Mesendoderm (in vitro differentiated cells): ENCODE data around the gene HLTF.

Experiments used
- DNase-seq: peaks from one replicate; pipeline ENCODE4 v3.0.0; 2013
- H2AK5ac ChIP-seq: 2 replicates; pipeline ENCODE4 v1.6.1; 2013; ENCODE audit warnings: low read length, inconsistent platforms
- H2BK120ac ChIP-seq: 2 replicates; pipeline ENCODE4 v1.6.1; 2013; ENCODE audit warnings: low read depth, mild to moderate bottlenecking, low read length, moderate library complexity, mixed read lengths
- H2BK15ac ChIP-seq: replicated peaks from 2 replicates; pipeline ENCODE4 v1.6.1; 2013; ENCODE audit warnings: low read depth, mild to moderate bottlenecking, moderate library complexity
- H2BK5ac ChIP-seq: 2 replicates; pipeline ENCODE4 v1.6.1; 2013; ENCODE audit warnings: low read length, inconsistent platforms
- H3K18ac ChIP-seq: 2 replicates; pipeline ENCODE4 v1.6.1; 2013; ENCODE audit warnings: mild to moderate bottlenecking, low read length, mixed read lengths
- H3K23ac ChIP-seq: one replicate; pipeline ENCODE4 v1.6.1; 2013; ENCODE audit warnings: low read length
- H3K27ac ChIP-seq: 2 replicates; pipeline ENCODE4 v1.5.1; 2013; ENCODE audit warnings: low read depth, mild to moderate bottlenecking, inconsistent platforms, low read length, moderate library complexity
- H3K27me3 ChIP-seq: 2 replicates; pipeline ENCODE4 v1.6.1; 2013; ENCODE audit warnings: low read length, control low read depth, mild to moderate bottlenecking, inconsistent platforms; ENCODE audit not compliant: insufficient read depth, poor library complexity
- H3K36me3 ChIP-seq: 2 replicates; pipeline ENCODE4 v1.6.1; 2013; ENCODE audit warnings: low read length, inconsistent platforms; ENCODE audit not compliant: control insufficient read depth, insufficient read depth
- H3K4ac ChIP-seq: one replicate; pipeline ENCODE4 v1.6.1; 2013; ENCODE audit warnings: low read depth, mild to moderate bottlenecking, low read length, moderate library complexity
- H3K4me1 ChIP-seq: 2 replicates; pipeline ENCODE4 v1.6.1; 2013; ENCODE audit warnings: low read depth, low read length, inconsistent platforms; ENCODE audit not compliant: control insufficient read depth
- H3K4me2 ChIP-seq: 2 replicates; pipeline ENCODE4 v1.6.1; 2013; ENCODE audit warnings: low read length
- H3K4me3 ChIP-seq: 2 replicates; pipeline ENCODE4 v1.5.1; 2013; ENCODE audit warnings: mild to moderate bottlenecking, low read length
- H3K56ac ChIP-seq: one replicate; pipeline ENCODE4 v1.6.1; 2013; ENCODE audit warnings: low read length
- H3K79me1 ChIP-seq: 2 replicates; pipeline ENCODE4 v1.6.1; 2013; ENCODE audit warnings: low read length, inconsistent platforms
- H3K79me2 ChIP-seq: 2 replicates; pipeline ENCODE4 v1.6.1; 2013; ENCODE audit warnings: mild to moderate bottlenecking, low read length; ENCODE audit not compliant: control insufficient read depth, insufficient read depth
- H3K9ac ChIP-seq: 2 replicates; pipeline ENCODE4 v1.6.1; 2013; ENCODE audit warnings: low read length, inconsistent platforms
- H4K5ac ChIP-seq: one replicate; pipeline ENCODE4 v1.6.1; 2013; ENCODE audit warnings: low read length
- H4K8ac ChIP-seq: one replicate; pipeline ENCODE4 v1.6.1; 2013; ENCODE audit warnings: low read depth, mild to moderate bottlenecking, control low read depth, low read length, moderate library complexity
- WGBS: extraction: QIAGEN DNeasy Blood & Tissue Kit; methylation state at CpG from one replicate; pipeline ENCODE4 v1.1.7; 2013; ENCODE audit warnings: low lambda C conversion rate, missing lambda C conversion rate; ENCODE audit not compliant: insufficient coverage; ENCODE audit errors: extremely low coverage; 5-methylcytosine and 5-hydroxymethylcytosine counted together

Gene HLTF

DNA sequence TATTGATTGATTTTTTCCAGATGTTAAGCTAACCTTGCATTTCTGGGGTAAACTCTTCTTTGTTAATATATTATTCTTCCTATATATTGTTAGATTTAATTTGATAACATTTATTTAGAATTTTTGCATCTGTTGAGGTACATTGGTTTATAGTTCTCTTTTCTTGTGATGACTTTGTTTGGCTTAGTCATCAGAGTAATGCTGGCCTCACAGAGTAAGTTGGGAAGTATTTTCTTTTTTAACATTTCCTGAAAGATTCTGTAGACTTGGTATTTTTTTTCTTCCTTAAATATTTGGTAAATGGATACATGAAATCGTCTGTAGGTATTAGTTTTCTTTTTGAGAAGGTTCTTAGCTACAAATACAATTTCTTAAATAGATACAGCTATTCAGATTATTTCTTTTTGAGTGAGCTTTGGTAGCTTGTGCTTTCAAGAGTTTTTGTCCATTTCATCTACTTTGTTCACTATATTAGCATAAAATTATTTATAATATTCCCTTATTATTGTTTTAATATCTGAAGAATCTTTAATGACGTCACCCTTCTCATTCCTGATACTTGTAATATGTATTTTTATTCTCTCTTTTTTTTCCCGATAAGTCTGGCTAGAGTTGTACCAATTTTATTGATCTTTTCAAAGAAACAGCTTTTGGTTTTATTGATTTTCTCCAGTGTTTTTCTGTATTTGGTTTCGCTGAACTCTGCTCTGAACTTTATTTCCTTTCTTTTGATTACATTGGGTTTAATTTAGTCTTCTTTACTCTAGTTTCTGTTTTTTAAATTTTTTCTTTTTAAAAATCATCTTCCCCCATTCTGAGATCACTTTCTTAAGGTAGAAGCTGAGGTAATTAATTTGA lies 36.6 kb upstream of the HLTF start:
- Histone ChIP-seq H3K79me2 (no peaks in the 10 kb centered on the region), H3K23ac (no peak overlapping the region), H3K27ac (no peak overlapping the region), H3K79me1 (no peaks in the 10 kb centered on the region), H4K5ac (no peak overlapping the region), H2BK120ac (no peak overlapping the region), H3K4me1 (no peaks in the 10 kb centered on the region), H2BK15ac (no peak overlapping the region), H3K56ac (no peak overlapping the region), H3K9ac (no peak overlapping the region), H3K27me3 (no peaks in the 10 kb centered on the region), H3K4ac (no peak overlapping the region), H3K36me3 (no peaks in the 10 kb centered on the region), H2BK5ac (no peak overlapping the region), H3K18ac (no peak overlapping the region), H2AK5ac (no peak overlapping the region), H3K4me3 (no peak overlapping the region), H4K8ac (no peak overlapping the region), H3K4me2 (no peak overlapping the region)
- DNase-seq: no peak
- WGBS: no CpG with 5 or more reads among the region's 4 CpGs

DNA sequence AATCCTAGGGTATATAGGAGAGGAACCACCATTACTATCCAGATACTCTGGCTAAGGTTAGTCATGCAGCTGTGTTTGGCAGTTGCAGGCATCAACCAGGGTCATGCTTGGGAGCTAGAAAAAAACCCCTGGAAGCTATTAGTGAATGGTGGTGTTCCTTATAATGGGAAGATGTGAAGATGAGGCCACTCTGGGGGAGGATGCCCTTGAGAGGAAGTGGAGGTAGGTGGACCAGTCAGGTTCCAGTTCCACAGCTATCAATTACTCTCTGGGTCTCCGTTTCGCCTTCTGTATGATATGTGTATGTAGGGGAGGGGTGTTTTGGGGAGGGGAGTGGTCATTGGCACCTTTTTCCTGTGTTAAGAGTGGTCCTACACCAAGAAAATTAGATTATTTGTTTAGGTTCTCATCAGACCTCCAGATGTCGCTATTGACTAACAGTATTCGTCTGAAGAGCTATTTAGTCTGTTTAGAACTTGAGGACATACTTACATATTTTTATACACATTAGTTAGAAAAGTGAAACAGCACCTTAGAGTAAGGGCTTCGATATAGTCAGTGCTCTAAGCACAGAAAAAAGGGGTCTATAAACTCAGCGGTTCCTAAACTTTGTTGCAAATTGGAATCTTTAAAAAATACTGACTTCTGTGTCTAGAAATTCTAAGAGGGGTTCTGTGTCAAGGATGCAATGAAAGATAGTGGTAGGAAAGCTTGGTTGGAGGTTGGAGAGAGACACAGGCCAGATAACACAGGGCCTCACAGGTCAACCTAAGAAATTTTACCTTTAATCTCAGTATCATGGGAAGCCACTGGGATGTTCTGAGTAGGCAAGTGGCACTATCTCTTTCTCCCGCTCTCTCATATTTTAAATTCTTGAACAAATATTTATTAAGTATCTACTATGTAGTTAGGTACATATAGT lies 34.0 kb upstream of the HLTF start:
- no peaks in the 10 kb centered on the region for H3K79me2 ChIP-seq
- H2BK15ac ChIP-seq: no peak overlapping the region
- no peaks in the 10 kb centered on the region for H3K79me1 ChIP-seq
- H3K36me3 ChIP-seq: no peaks in the 10 kb centered on the region
- H3K27ac ChIP-seq: no peak overlapping the region
- H4K5ac ChIP-seq: no peak overlapping the region
- H3K4me3 ChIP-seq: no peak overlapping the region
- no peak overlapping the region for H3K4ac ChIP-seq
- H3K4me2 ChIP-seq: no peak overlapping the region
- DNase-seq: peak; percentile 76
- H3K56ac ChIP-seq: no peak overlapping the region
- H3K4me1 ChIP-seq: no peaks in the 10 kb centered on the region
- H2BK5ac ChIP-seq: no peak overlapping the region
- H2BK120ac ChIP-seq: no peak overlapping the region
- no peak overlapping the region for H4K8ac ChIP-seq
- WGBS: no CpG with 5 or more reads among the region's 7 CpGs
- no peak overlapping the region for H3K23ac ChIP-seq
- H3K18ac ChIP-seq: no peak overlapping the region
- no peak overlapping the region for H2AK5ac ChIP-seq
- no peak overlapping the region for H3K9ac ChIP-seq
- no peaks in the 10 kb centered on the region for H3K27me3 ChIP-seq

GRCh38 chr3:149119466-149119865 lies 33.1 kb upstream of the HLTF start:
- H3K79me1 ChIP-seq: no peaks in the 10 kb centered on the region
- H3K27ac ChIP-seq: no peak overlapping the region
- H3K23ac ChIP-seq: no peak overlapping the region
- H3K4ac ChIP-seq: no peak overlapping the region
- no peaks in the 10 kb centered on the region for H3K27me3 ChIP-seq
- H2AK5ac ChIP-seq: no peak overlapping the region
- no peaks in the 10 kb centered on the region for H3K79me2 ChIP-seq
- H3K56ac ChIP-seq: no peak overlapping the region
- no peak overlapping the region for H3K18ac ChIP-seq
- no peaks in the 10 kb centered on the region for H3K4me1 ChIP-seq
- H2BK5ac ChIP-seq: no peak overlapping the region
- H3K36me3 ChIP-seq: no peaks in the 10 kb centered on the region
- H3K4me3 ChIP-seq: no peak overlapping the region
- no peak overlapping the region for H4K5ac ChIP-seq
- no CpG with 5 or more reads among the region's 1 CpG for WGBS
- no peak overlapping the region for H4K8ac ChIP-seq
- H2BK15ac ChIP-seq: no peak overlapping the region
- H3K9ac ChIP-seq: no peak overlapping the region
- H2BK120ac ChIP-seq: no peak overlapping the region
- DNase-seq: no peak
- H3K4me2 ChIP-seq: no peak overlapping the region

DNA sequence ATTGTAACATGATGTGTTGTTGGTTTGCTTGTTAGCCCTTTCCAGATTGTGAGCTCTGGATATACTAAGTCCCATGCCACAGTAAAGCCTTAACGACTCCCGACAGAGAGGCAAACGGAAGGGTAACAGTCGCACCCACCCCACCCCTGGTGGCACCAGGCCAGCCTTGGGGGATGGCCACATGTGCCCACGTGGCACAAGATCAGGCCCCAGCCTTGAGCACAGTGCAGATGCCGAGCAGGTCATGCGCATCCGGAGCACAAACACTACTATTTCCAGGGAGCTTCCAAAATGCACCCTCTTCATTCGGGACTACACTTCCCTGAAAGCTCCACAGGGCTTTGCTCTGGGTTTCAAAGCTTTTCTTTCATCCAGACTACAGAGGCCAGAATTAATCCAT lies 32.4 kb upstream of the HLTF start:
- Histone ChIP-seq H2BK120ac (no peak overlapping the region), H3K79me1 (no peaks in the 10 kb centered on the region), H3K23ac (no peak overlapping the region), H3K4me1 (no peaks in the 10 kb centered on the region), H3K56ac (no peak overlapping the region), H2AK5ac (no peak overlapping the region), H3K18ac (no peak overlapping the region), H3K27me3 (no peaks in the 10 kb centered on the region), H4K5ac (no peak overlapping the region), H2BK5ac (no peak overlapping the region), H3K9ac (no peak overlapping the region), H2BK15ac (no peak overlapping the region), H3K27ac (no peak overlapping the region), H3K79me2 (no peaks in the 10 kb centered on the region), H3K4me3 (no peak overlapping the region), H4K8ac (no peak overlapping the region), H3K4me2 (no peak overlapping the region), H3K4ac (no peak overlapping the region), H3K36me3 (no peaks in the 10 kb centered on the region)
- no peak for DNase-seq
- WGBS: no CpG with 5 or more reads among the region's 9 CpGs

- Histone ChIP-seq H3K4me2 (no peak overlapping the region), H2AK5ac (no peak overlapping the region), H3K27me3 (no peaks in the 10 kb centered on the region), H3K4me1 (no peaks in the 10 kb centered on the region), H3K27ac (no peak overlapping the region), H2BK5ac (no peak overlapping the region), H3K79me1 (no peaks in the 10 kb centered on the region), H3K4ac (no peak overlapping the region), H3K9ac (no peak overlapping the region), H3K79me2 (no peaks in the 10 kb centered on the region), H3K23ac (no peak overlapping the region), H3K36me3 (no peaks in the 10 kb centered on the region), H3K18ac (no peak overlapping the region), H2BK15ac (no peak overlapping the region), H4K5ac (no peak overlapping the region), H3K4me3 (no peak overlapping the region), H3K56ac (no peak overlapping the region), H2BK120ac (no peak overlapping the region), H4K8ac (no peak overlapping the region)
- WGBS: no CpG with 5 or more reads among the region's 5 CpGs
- peak; percentile 25 for DNase-seq
Measured at GRCh38 chr3:149115114-149115513, 28.8 kb upstream of the HLTF start.
